Panc1 (cell line): ENCODE data around the gene PDCD2L.

Source experiments
- CTCF ChIP-seq: fragments of 450-650 bp; IDR thresholded peaks from 2 replicates; pipeline ENCODE4 v1.5.1; 2017; ENCODE audit warnings: mild to moderate bottlenecking
- POLR2AphosphoS5 ChIP-seq: IDR thresholded peaks from 2 replicates; pipeline ENCODE4 v1.6.1; 2012; ENCODE audit warnings: mild to moderate bottlenecking, low read depth, low read length, moderate library complexity
- REST ChIP-seq, 2 experiments: IDR thresholded peaks; 2 replicates each; pipeline ENCODE4 v1.6.1; 2011 to 2012; ENCODE audit warnings: low read depth in 2 of 2, control low read depth in 1 of 2, low read length in 1 of 2, mild to moderate bottlenecking in 1 of 2, moderate library complexity in 1 of 2; ENCODE audit not compliant: insufficient read depth in 1 of 2
- SIN3A ChIP-seq: IDR thresholded peaks from 2 replicates; pipeline ENCODE4 v1.6.1; 2012; ENCODE audit warnings: low read depth, mild to moderate bottlenecking, low read length, moderate library complexity, borderline replicate concordance; ENCODE audit not compliant: insufficient read depth
- TCF7L2 ChIP-seq: IDR thresholded peaks from 2 replicates; pipeline ENCODE4 v1.6.1; 2011; ENCODE audit warnings: mild to moderate bottlenecking, low read depth, low read length, inconsistent platforms

- TF ChIP-seq CTCF (no peak), POLR2AphosphoS5 (no peak), SIN3A (no peak), TCF7L2 (no peak), REST (IDR thresholded peaks at IDR 0.05; ENCODE audit: insufficient read depth in 1 of 2, low read depth in 2 of 2, low read length in 1 of 2) (no peak)
Observed at GRCh38 chr19:34368338-34368737, 35.9 kb upstream of the PDCD2L start.
